Osteocyte (in vitro differentiated cells): ENCODE results near the gene DNAJC16. TPM values are rescaled to one million over a fixed set of nuclear protein-coding genes. Genes with fewer than 3 reads are reported as not detected.
A peak's percentile ranks its signal among the peaks of the same experiment; 100 is the strongest.

Source experiments
- DNase-seq: peaks from one replicate; pipeline ENCODE4 v3.0.0; 2021; ENCODE audit warnings: mixed read lengths; ENCODE audit not compliant: unreplicated experiment; ENCODE audit errors: extremely low spot score
- H3K27ac Mint-ChIP-seq: one replicate; pipeline ENCODE4 v1.8.0; 2021; ENCODE audit warnings: mild to moderate bottlenecking, mixed read lengths; ENCODE audit not compliant: unreplicated experiment
- H3K27me3 Mint-ChIP-seq: one replicate; pipeline ENCODE4 v1.8.0; 2021; ENCODE audit warnings: mixed read lengths; ENCODE audit not compliant: unreplicated experiment
- H3K36me3 Mint-ChIP-seq: one replicate; pipeline ENCODE4 v1.8.0; 2021; ENCODE audit warnings: mixed read lengths; ENCODE audit not compliant: unreplicated experiment
- H3K4me1 Mint-ChIP-seq: one replicate; pipeline ENCODE4 v1.8.0; 2021; ENCODE audit warnings: mixed read lengths; ENCODE audit not compliant: unreplicated experiment
- H3K4me3 Mint-ChIP-seq: one replicate; pipeline ENCODE4 v1.8.0; 2021; ENCODE audit warnings: mild to moderate bottlenecking, moderate library complexity, mixed read lengths; ENCODE audit not compliant: unreplicated experiment
- H3K9me3 Mint-ChIP-seq: one replicate; pipeline ENCODE4 v1.8.0; 2021; ENCODE audit warnings: mixed read lengths; ENCODE audit not compliant: unreplicated experiment
- total RNA-seq: library from RNA; stranded (reverse); gene quantifications from 2 replicates; pipeline ENCODE4 v1.2.1, GENCODE V29; 2021
- TF ChIP-seq, protein P1 (sequence below): fragments of 200-600 bp; sonication (generic); IDR thresholded peaks from 2 replicates; pipeline ENCODE4 v1.5.0; 2021; ENCODE audit warnings: antibody characterized with exemption, mild to moderate bottlenecking, moderate library complexity

The DNAJC16 gene
- total RNA-seq, 1 donor from 2014 or later = 20.8 TPM

DNA sequence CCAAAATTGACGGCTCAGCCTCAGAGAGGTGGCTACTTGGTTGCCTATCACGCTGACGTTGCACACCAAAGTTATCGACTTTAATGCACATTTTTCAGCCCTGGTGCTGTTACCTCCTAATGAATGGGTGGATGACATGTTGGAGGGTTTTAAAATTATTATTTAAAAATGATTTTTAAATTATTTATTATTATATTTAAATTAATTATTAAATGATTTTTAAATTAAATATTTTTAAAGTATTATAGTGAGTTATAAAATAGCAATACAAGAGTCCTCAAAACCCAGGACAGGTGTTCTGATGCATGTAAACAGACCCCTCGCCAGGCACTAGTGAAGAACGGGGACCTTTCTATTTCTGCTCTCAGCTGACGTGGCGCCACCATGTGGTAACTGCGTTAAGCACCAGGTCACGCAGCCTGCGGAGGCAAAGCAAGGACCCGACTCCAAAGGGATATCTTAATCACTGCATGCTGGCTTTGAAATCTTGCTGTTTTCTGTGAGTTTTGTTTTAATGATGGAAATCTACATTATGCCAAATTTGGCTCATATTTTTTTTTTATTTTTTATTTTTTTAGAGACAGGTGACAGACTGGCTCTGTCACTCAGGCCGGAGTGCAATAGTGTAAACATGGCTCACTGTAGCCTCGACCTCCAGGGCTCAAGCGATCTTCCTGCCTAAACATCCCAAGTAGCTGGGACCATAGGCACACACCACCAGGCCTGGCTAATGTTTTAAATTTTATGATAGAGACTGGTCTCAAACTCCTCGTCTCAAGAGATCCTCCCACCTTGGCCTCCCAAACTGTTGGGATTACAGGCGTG lies 25.2 kb upstream of the DNAJC16 start:
- no peak overlapping the region for H3K27ac Mint-ChIP-seq
- H3K4me1 Mint-ChIP-seq = no peaks in the 10 kb centered on the region
- H3K27me3 Mint-ChIP-seq = no peaks in the 10 kb centered on the region
- H3K36me3 Mint-ChIP-seq = peaks cover 5% of the 10 kb centered on the region
- no peak overlapping the region for H3K4me3 Mint-ChIP-seq
- no peak for DNase-seq
- TF ChIP-seq, protein P1, sequence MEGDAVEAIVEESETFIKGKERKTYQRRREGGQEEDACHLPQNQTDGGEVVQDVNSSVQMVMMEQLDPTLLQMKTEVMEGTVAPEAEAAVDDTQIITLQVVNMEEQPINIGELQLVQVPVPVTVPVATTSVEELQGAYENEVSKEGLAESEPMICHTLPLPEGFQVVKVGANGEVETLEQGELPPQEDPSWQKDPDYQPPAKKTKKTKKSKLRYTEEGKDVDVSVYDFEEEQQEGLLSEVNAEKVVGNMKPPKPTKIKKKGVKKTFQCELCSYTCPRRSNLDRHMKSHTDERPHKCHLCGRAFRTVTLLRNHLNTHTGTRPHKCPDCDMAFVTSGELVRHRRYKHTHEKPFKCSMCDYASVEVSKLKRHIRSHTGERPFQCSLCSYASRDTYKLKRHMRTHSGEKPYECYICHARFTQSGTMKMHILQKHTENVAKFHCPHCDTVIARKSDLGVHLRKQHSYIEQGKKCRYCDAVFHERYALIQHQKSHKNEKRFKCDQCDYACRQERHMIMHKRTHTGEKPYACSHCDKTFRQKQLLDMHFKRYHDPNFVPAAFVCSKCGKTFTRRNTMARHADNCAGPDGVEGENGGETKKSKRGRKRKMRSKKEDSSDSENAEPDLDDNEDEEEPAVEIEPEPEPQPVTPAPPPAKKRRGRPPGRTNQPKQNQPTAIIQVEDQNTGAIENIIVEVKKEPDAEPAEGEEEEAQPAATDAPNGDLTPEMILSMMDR = peak; percentile 71
- no peaks in the 10 kb centered on the region for H3K9me3 Mint-ChIP-seq

DNA sequence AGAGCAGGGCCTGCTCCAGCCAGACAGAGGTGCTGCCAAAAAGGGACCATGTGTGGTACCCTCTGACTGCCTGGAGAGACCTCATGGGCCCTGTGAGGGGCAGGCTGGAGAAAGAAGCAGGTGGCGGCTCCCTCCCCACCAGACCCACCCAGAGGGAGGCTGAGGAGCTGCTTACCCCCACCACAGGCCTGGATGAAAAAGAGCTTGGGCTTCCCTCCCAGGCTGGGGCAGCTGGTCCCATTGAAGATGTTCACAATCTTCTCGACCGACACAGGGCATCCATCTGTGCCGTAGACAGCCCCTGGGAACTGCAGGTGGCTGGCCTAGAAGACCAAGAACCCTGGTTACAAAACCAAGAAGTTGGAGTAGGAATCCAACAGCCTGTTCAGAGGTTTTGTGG lies 22.2 kb upstream of the DNAJC16 start:
- H3K4me1 Mint-ChIP-seq = no peaks in the 10 kb centered on the region
- no peak overlapping the region for H3K4me3 Mint-ChIP-seq
- peaks cover 2% of the 10 kb centered on the region for H3K36me3 Mint-ChIP-seq

DNA sequence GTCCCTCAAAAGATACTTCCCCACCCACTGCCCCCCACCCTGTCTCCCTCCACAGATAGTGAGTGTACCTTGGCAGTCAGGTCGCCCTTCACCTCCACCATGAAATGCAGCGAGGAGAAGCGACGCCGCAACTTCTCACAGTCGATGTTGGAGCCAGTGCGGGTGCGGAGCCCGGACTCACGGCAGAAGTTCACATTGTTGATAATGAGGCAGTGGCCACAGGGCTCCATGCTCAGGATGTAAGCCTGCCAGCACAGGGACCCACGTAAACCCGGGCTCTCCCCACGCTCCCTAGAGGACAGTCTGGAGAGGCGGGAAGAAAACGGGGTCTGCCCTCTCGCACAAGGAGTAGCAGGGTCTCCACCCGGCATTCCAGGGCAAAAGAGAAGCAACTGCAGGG lies 19.8 kb upstream of the DNAJC16 start:
- no peaks in the 10 kb centered on the region for H3K4me1 Mint-ChIP-seq
- no peak overlapping the region for H3K27ac Mint-ChIP-seq
- peaks cover 11% of the 10 kb centered on the region for H3K36me3 Mint-ChIP-seq

More for the DNA sequence above, 22.2 kb upstream of the DNAJC16 start:
- Mint-ChIP-seq H3K9me3 (no peaks in the 10 kb centered on the region), H3K27me3 (no peaks in the 10 kb centered on the region), H3K27ac (no peak overlapping the region)
- no peak for DNase-seq
- TF ChIP-seq, protein P1 = no peak

DNA sequence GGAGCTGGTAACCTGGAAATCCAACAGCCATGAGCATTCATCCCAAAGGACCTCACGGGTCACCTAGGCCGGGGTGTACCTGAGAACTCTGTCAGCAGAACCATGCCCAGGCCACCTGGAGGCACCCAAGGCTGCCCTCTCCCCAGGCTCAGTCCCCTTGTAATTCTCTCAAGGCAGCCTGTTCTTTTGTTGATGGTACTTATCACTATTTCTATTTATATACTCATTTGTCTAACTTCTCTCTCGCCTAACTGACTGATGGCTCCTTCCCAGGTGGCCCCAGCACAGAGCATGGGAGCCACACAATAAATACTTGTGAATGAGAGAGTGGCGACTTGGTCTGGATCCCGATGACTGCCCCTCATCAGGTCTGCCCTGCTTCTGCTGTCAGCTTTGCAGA lies 19.4 kb upstream of the DNAJC16 start:
- H3K27me3 Mint-ChIP-seq = no peaks in the 10 kb centered on the region
- H3K4me1 Mint-ChIP-seq = no peaks in the 10 kb centered on the region
- H3K9me3 Mint-ChIP-seq = no peaks in the 10 kb centered on the region
- DNase-seq = no peak
- no peak overlapping the region for H3K27ac Mint-ChIP-seq
- peaks cover 15% of the 10 kb centered on the region for H3K36me3 Mint-ChIP-seq
- TF ChIP-seq, protein P1 = no peak
- no peak overlapping the region for H3K4me3 Mint-ChIP-seq

More for the DNA sequence above, 19.8 kb upstream of the DNAJC16 start:
- Mint-ChIP-seq H3K4me3 (no peak overlapping the region), H3K9me3 (no peaks in the 10 kb centered on the region), H3K27me3 (no peaks in the 10 kb centered on the region)
- no peak for DNase-seq
- TF ChIP-seq, protein P1 = no peak

DNA sequence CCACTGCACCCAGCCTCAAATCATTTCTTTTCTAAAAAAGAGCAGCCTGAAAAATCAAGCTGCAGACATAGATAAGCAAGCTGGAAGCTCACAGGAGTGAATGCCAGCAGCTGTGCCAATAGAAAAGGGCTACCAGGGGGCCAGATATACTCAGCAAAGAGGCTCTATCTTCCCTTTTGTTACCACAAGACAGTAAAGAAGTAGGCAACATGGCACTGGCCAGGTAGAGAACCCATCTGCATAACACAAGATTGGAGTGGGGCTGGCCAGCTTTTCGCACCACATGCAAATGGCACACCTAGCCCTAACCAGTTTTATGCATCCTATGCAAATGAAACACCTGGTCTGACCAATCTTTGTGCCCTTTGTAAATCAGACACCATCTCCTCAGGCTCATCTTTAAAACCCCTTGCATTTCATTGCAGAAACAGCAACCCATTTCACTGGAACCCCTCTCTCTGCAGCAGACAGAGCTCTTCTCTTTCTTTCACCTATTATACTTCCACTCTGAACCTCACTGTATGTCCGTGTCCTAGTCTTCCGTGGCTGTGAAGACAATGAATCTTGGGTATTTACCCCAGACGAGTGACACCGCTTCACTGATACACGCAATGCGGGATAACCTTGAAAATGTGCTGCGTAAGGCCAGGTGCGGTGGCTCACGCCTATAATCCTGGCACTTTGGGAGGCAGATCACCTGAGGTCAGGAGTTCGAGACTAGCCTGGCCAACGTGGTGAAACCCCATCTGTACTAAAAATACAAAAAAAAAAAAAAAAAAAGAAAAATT lies 17.8 kb upstream of the DNAJC16 start:
- H3K36me3 Mint-ChIP-seq = peaks cover 16% of the 10 kb centered on the region
- H3K27me3 Mint-ChIP-seq = no peaks in the 10 kb centered on the region
- H3K4me3 Mint-ChIP-seq = no peak overlapping the region
- no peaks in the 10 kb centered on the region for H3K9me3 Mint-ChIP-seq
- TF ChIP-seq, protein P1 = no peak
- no peak for DNase-seq
- no peaks in the 10 kb centered on the region for H3K4me1 Mint-ChIP-seq
- no peak overlapping the region for H3K27ac Mint-ChIP-seq
